CD4-positive, alpha-beta T cell treated with Interleukin-1 beta for 1 hour (primary cell): ENCODE data around the gene ZC3H14.

Experiments used
- DNase-seq, 2 donors: peaks; one replicate each; pipeline ENCODE4 v3.0.0-alpha.2; 2020 to 2022

Gene ZC3H14

DNA sequence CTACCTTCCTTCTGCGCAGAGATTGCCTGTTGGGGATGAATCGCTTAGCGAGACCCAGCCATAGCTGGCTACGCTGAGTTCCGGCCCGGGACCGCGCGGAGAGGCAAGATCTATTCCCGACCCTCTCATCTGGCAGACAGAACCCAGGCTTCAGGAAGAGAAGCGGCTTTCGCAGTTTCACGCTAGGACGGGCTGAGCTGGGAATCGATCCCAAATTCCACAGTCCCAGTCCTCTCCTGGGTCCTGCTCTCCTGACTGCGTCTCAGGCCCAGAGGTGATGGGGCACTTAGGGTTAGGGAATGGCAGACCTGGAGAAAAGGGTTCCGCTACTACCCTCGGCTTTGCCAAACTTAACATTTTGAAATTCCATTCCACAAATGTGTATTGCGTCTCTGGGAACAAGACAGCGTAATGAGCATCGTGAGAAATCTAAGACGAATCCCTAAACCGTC is 10.8 kb upstream of the ZC3H14 start:
- no peak for DNase-seq

DNA sequence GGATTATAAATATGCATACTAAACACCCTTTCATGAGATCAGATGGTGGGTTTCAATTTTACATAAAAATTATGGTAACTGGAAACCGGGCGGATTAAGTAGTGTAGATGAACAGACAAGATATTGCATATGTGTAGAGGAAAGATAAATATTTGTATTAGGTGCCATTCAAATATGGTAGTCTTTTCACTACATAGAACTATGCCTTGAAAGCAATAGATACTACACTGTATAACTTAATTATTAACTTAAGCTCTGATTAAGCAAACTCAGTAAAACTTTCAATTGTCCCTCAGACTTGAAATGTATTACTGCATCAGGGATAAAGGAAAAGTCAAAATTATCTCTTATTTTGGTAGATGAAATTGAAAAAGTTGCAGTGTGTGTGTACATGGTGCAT is 10.0 kb upstream of the ZC3H14 start:
- DNase-seq: no peak

DNA sequence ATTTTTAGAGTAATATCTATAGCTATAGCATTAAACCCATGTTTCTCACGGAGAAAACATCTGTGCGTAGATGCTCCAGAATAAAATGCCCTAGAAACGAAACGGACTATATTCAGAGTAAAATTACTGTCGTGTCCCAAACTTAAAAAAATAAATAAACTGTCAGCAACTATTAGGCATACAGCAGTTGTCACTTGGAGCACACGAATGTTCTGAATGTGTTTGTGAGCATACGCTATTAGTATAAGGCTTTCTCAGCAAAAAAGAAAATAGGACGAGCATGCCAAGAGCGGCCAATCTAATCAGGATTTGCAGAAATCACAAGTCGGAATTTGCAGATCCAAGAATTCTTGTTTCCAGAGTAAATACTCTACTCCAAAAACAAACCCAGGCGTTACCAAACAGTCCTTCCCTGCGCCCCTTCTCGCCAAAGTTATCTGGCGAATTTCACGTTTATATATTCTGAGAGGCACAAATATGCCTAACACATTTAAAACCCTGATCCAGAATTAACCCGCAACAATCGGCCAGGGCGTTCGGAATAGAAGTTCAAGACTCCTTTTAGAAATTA is 8.9 kb upstream of the ZC3H14 start:
- DNase-seq: no peak

- DNase-seq: peak in 1 of 2 donors; percentile 12
Measured at GRCh38 chr14:88554457-88555286, 8.2 kb upstream of the ZC3H14 start, which contains the start of gene PTPN21. Gene PTPN21, minus strand, starts transcription at chr14:88555007. Its CDS starts 4,590 bp downstream, at chr14:88550417.

- no peak for DNase-seq
Measured at GRCh38 chr14:88556581-88556980, 6.3 kb upstream of the ZC3H14 start.

DNA sequence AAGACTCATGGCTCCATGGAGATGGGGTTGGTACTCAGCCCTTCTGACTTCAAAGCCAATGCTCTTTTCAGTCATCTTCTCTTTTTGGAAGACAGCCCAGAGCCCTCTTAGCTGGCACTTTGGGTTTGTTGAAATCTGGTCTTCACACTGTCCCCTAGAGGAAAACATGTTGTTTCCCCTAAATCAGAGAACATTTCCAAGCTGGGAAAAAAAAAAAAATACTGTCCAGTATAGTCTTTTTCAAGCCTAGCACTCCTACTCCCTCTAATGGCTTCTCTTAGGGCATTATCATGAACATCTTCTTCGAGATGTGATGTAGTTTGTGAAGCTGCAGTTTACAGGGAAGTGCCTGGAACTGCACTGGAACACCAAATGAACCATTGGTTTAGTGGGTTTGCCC is 3.0 kb upstream of the ZC3H14 start:
- no peak for DNase-seq

DNA sequence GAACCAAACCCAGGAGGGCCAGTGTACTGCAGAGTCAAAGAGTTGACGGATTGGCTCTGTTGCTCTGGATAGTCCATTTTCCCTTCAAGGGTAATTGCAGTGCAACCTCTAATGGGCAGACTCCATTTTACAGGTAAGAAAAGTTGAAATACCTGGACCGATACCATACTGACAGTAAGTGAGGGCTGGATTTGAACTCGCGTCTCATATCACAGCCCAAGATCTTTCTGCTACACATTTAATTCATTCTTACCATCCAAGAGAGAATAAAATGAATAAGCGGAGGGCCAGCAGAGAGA is 356 bp upstream of the ZC3H14 start:
- no peak for DNase-seq

DNA sequence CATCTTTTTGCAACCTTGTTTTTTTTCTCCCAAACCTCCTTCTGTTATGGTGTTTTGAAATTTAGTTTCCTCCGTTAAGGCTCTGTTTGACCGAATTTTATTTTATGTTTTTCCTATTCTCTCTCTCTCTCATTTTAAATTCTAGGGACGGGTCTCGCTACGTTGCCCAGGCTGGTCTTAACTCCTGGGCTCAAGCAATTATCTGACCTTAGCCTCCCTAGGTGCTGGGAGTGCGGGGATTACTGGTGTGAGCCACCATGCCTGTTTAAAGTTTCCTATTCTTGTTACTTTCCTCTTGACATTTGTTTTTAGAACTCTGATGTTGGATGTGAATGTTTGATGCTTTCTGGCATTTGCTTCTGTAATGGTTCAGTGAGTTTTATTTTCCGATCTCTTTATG is 1.0 kb downstream of the ZC3H14 start:
- no peak for DNase-seq

GRCh38 chr14:88565427-88565826 is 2.6 kb downstream of the ZC3H14 start:
- no peak for DNase-seq

DNA sequence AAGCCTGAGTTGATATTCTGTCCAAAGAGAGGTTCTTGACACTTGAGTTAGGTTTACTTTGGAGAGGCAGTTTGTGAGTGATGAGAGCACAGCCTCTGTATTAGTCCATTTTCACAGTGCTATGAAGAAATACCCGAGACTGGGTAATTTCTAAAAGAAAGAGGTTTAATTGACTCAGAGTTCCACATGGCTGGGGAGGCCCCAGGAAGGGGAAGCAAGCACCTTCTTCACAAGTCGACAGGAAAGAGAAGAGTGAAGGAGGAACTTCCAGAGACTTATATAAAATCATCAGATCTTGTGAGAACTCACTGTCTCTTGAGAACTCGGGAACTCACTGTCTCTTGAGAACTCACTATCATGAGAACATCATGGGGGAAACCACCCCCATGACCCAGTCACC is 5.4 kb downstream of the ZC3H14 start:
- DNase-seq: no peak

DNA sequence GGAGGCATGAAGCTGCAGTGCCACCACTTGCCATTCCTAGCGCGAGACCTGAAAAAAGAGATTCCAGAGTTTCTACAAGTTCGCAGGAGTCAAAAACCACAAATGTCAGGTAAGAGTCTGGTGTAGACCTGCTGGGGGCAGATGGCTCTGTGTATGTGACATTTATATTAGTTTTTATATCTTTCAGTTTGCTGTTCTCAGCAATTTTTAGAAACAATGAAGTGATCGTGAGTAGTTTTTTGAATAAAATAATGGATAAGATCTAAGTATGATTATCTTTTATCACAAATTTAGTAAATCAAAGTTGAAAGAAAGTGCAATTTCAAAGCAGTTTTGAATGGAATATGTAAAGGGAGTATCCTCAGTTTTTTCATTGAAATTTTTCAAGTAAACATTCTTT is 9.3 kb downstream of the ZC3H14 start:
- DNase-seq: no peak

GRCh38 chr14:88576222-88576621 is 13.4 kb downstream of the ZC3H14 start:
- DNase-seq: no peak

DNA sequence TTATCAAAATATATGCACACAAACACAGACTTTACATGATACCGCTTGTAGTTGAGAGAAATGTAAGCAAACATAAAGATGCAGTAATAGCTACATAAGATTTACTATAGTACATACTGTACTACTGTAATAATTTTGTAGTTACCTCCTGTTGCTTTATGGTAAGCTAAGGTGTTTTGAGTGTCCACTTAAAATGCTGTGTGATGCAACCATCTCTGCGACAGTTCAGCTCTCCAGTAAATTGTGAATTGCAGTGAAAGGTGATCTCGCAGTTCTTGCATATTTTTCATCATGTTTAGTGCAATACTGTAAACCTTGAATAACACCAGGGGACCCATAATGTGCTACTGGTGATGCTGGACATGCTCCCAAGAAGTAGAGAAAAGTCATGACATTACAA is 21.6 kb downstream of the ZC3H14 start:
- no peak for DNase-seq

DNA sequence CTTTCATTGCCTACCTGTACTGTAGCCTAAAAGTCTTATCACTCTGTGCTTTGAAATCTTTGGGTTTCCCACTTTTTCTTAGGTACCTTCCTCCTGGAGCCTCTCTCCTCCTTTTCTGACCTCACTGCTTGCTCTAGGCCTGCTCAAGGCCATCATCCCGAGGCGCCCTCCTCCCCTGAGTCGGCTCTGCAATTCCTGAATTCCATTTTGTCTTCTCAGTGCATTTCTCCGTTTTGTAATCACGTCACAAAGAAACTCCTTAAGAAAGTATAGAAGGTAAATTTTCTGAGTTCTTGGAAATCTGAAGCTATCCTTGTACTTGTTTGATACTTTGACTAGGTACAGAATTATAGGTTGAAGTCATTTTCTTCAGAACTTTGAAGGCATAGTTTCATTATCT is 25.2 kb downstream of the ZC3H14 start:
- DNase-seq: no peak

DNA sequence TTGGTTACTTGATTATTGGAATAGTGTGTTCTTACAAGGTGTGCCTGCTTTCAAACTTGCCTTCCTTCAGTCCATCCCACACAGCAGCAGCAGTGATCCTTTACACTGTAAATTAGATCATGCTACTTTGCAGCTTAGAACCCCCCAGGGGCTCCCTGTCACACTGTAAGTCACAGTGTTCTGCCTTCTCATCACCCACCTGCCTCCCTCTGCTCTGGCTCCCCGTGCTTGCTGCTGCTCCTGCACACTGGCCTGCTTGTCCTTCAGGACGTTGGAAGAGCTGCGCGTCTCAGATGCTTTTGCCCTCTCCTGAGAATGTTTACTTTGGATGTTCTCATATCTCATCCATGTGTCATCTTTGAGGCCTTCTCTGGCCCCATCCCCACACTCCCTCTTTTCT is 27.3 kb downstream of the ZC3H14 start:
- no peak for DNase-seq

GRCh38 chr14:88592031-88592430 is 29.2 kb downstream of the ZC3H14 start:
- no peak for DNase-seq

DNA sequence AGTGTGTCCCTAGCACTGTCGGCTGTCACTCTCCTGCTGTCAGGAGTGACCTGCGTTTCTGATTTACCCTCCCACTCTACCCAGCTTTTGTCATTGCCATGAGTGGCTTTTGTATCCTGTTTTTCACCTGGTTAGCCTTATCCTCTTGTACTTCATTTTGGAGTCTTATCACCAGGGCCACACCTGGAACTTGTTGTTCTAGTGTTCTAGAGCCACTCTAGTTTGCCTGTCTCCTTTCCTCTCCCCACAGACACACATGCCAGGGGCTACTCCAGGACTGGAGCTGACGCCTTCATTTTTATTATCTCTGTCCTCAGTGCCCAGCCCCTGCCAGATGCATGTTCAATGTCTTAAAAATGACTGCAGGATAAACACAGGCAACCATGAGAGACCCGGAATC is 34.2 kb downstream of the ZC3H14 start:
- DNase-seq: no peak

DNA sequence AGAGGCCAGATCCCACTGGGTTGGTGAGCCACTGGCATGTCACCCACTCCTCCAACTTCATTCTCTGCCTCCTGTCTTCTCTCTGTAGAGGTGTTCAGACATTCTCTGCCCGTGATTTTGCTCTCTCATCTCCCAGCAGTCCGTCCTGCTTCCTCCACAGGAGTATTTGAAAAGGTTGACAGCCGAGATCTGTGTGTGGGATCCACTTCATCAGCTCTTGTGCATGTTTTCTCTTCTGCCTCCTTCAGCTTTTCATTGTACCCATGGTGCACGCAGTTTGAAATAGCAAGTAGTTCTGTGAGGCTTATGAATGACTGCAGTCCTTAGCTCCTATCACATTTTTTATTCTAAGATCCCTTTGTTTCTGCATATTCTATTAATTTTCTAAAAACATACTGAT is 34.8 kb downstream of the ZC3H14 start:
- no peak for DNase-seq

- no peak for DNase-seq
Measured at GRCh38 chr14:88598097-88598675, 35.3 kb downstream of the ZC3H14 start.

GRCh38 chr14:88599326-88599725 is 36.5 kb downstream of the ZC3H14 start:
- DNase-seq: no peak

GRCh38 chr14:88599761-88600439 is 37.1 kb downstream of the ZC3H14 start:
- no peak for DNase-seq

DNA sequence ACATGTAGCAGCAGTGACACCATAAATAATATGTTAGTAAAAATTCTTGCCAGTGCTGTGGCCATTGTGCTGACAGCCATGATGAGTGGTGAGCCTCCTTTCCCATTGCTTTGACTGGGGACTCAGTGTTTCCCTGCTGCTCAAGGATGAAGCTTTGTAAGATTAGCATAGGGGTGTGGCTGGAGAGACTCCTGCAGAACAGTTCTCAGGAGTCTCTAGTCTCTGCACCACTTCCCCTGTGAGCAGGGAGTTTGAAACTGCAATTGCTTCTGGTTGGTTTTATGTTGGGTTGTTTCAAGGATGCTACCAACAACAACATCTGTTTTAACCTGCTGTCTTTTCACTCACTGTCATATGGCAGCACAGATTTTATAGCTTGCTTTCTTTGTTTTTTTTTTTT is 41.4 kb downstream of the ZC3H14 start:
- DNase-seq: no peak

GRCh38 chr14:88605594-88605993 is 42.8 kb downstream of the ZC3H14 start:
- no peak for DNase-seq

DNA sequence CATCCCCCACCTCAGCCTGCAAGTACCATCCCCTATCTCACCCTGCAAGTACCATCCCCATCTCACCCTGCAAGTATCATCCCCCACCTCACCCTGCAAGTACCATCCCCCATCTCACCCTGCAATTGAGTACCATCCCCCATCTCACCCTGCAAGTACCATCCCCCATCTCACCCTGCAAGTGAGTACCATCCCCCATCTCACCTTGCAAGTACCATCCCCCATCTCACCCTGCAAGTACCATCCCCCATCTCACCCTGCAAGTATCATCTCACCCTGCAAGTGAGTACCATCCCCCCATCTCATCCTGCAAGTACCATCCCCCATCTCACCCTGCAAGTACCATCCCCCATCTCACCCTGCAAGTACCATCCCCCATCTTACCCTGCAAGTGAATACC is 45.0 kb downstream of the ZC3H14 start:
- no peak for DNase-seq
